GDM1 (cell line): ENCODE results near the gene FBN1.

Experiments
- DNase-seq: peaks from one replicate; lab custom pipeline; 2025; lab: John Stamatoyannopoulos, UW

Gene FBN1

GRCh38 chr15:48652510-48653076 is 7.1 kb upstream of the FBN1 start:
- DNase-seq = no peak

- DNase-seq = no peak
These were observed 5.4 kb upstream of the FBN1 start for GRCh38 chr15:48650931-48651330.

GRCh38 chr15:48647962-48648361 is 2.5 kb upstream of the FBN1 start:
- DNase-seq = no peak

GRCh38 chr15:48646331-48646730 is 822 bp upstream of the FBN1 start:
- DNase-seq = no peak

GRCh38 chr15:48644827-48645557 is 517 bp downstream of the FBN1 start:
- no peak for DNase-seq

GRCh38 chr15:48644467-48644826 is 1.1 kb downstream of the FBN1 start:
- DNase-seq = no peak

GRCh38 chr15:48643776-48644466 is 1.6 kb downstream of the FBN1 start:
- no peak for DNase-seq

GRCh38 chr15:48643206-48643605 is 2.3 kb downstream of the FBN1 start:
- DNase-seq = no peak

- no peak for DNase-seq
These were observed 2.7 kb downstream of the FBN1 start for GRCh38 chr15:48642795-48643194.

GRCh38 chr15:48641416-48641815 is 4.1 kb downstream of the FBN1 start:
- DNase-seq = no peak

- DNase-seq = no peak
These were observed 6.5 kb downstream of the FBN1 start for GRCh38 chr15:48638963-48639362.

- DNase-seq = no peak
These were observed 7.9 kb downstream of the FBN1 start for GRCh38 chr15:48637639-48638038.

GRCh38 chr15:48636511-48636910 is 9.0 kb downstream of the FBN1 start:
- no peak for DNase-seq

- DNase-seq = no peak
These were observed 10.6 kb downstream of the FBN1 start for GRCh38 chr15:48634893-48635292.

GRCh38 chr15:48634096-48634495 is 11.4 kb downstream of the FBN1 start:
- DNase-seq = no peak

- DNase-seq = no peak
These were observed 12.9 kb downstream of the FBN1 start for GRCh38 chr15:48632651-48633050.

GRCh38 chr15:48631176-48631770 is 14.2 kb downstream of the FBN1 start:
- no peak for DNase-seq

GRCh38 chr15:48630245-48630644 is 15.3 kb downstream of the FBN1 start:
- no peak for DNase-seq

- DNase-seq = no peak
These were observed 16.7 kb downstream of the FBN1 start for GRCh38 chr15:48628832-48629231.

- DNase-seq = no peak
These were observed 18.1 kb downstream of the FBN1 start for GRCh38 chr15:48627260-48627940.

- no peak for DNase-seq
These were observed 20.4 kb downstream of the FBN1 start for GRCh38 chr15:48625126-48625525.

- no peak for DNase-seq
These were observed 20.8 kb downstream of the FBN1 start for GRCh38 chr15:48624700-48625099.

GRCh38 chr15:48623456-48623855 is 22.1 kb downstream of the FBN1 start:
- no peak for DNase-seq
